Measurements from ENCODE around the gene ZNF490.

The ZNF490 gene

GRCh38 chr19:12543855-12544254, 66.8 kb downstream of the ZNF490 start:
- DNase-seq (ENCODE audit: low spot score): no peak

All from D341Med (cell line).